OCI-LY1 (cell line): ENCODE data around the gene STXBP2.

Source experiments
- CTCF ChIP-seq: fragments of 200-600 bp; sonication (generic), shearing (Covaris generic); IDR thresholded peaks from 2 replicates; pipeline ENCODE4 v1.5.1; 2017; ENCODE audit warnings: mild to moderate bottlenecking, antibody characterized with exemption, low read length, moderate library complexity, mixed read lengths
- EZH2 ChIP-seq: fragments of 200-600 bp; sonication (generic), shearing (Covaris generic); IDR thresholded peaks from 2 replicates; pipeline ENCODE4 v1.8.0; 2017; ENCODE audit warnings: borderline replicate concordance, mixed run types, mild to moderate bottlenecking, antibody characterized with exemption, low read length, moderate library complexity, mixed read lengths

GRCh38 chr19:7645163-7645562 lies 8.3 kb downstream of the STXBP2 start:
- TF ChIP-seq CTCF (no peak), EZH2 (no peak)
